Thoracic aorta (tissue), 2 donors: ENCODE data around the gene DR1. TPM values are rescaled to one million over a fixed set of nuclear protein-coding genes. Genes with fewer than 3 reads are reported as not detected.

Source experiments
- ATAC-seq: fragments of 150-250 bp; one replicate; pipeline ENCODE4 v1.8.0; 2017; ENCODE audit warnings: low read depth; ENCODE audit not compliant: insufficient number of reproducible peaks, low FRiP score
- DNase-seq: peaks from one replicate; pipeline ENCODE4 v3.0.0-alpha.2; 2020; ENCODE audit warnings: low spot score
- H3K27ac ChIP-seq, 2 donors: fragments of 200-600 bp; sonication (generic); 1 replicate in 1 of 2; 2 replicates in 1 of 2; pipeline ENCODE4 v1.5.1; 2016; ENCODE audit warnings: mild to moderate bottlenecking in 2 of 2, moderate library complexity in 2 of 2
- H3K27me3 ChIP-seq: fragments of 200-600 bp; sonication (generic); replicated peaks from 2 replicates; pipeline ENCODE4 v1.6.0; 2016; ENCODE audit warnings: mild to moderate bottlenecking; ENCODE audit not compliant: insufficient read depth
- H3K36me3 ChIP-seq: fragments of 200-600 bp; sonication (generic); one replicate; pipeline ENCODE4 v1.5.1; 2016
- H3K4me1 ChIP-seq, 2 donors: fragments of 200-600 bp; sonication (generic); 1 replicate in 1 of 2; 2 replicates in 1 of 2; pipeline versions ENCODE4 v1.5.1 to v1.6.0; 2016; ENCODE audit warnings: low read depth in 2 of 2, mild to moderate bottlenecking in 1 of 2; ENCODE audit not compliant: control insufficient read depth in 1 of 2
- H3K4me3 ChIP-seq: fragments of 200-600 bp; sonication (generic); 2 replicates; pipeline ENCODE4 v1.5.1; 2016; ENCODE audit warnings: mild to moderate bottlenecking
- H3K9me3 ChIP-seq: fragments of 200-600 bp; sonication (generic); 2 replicates; pipeline ENCODE4 v1.5.1; 2016
- total RNA-seq, 2 donors: library from RNA; depleted of rRNA; stranded (reverse); fragments of >200 nt; gene quantifications; one replicate each; pipeline versions ENCODE4 v1.1.0 to v1.2.3, GENCODE V29; 2016
- TF ChIP-seq, protein P1 (sequence below): fragments of 200-600 bp; sonication (generic); IDR thresholded peaks from one replicate; pipeline ENCODE4 v1.5.1; 2019; ENCODE audit warnings: antibody characterized with exemption

Gene DR1
- total RNA-seq, 2 donors from 2014 or later: 13.8 to 33.2 TPM

DNA sequence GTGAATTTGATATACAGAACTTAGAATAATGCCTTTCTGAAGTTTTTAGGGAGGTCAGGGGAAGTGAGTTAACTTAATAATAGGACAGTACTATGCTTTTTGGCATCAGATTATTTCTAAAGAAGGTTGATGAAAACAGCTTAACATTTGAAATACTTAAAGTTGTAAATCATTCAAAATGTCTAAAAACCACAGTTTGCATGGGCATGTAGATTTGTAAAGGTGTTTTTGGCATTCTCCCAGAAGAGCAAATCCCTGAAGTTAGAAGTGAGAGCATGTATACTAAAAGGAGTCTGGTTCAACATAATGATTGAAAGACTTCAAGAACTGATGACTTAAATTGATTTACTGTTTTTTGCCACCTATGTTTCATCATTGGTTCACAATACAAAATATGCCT lies 6.7 kb downstream of the DR1 start:
- DNase-seq (no peak), ATAC-seq (no peak)
- Histone ChIP-seq H3K4me3 (no peak overlapping the region), H3K27ac (peak overlapping the region in 1 of 2 donors; percentile 33), H3K36me3 (no peaks in the 10 kb centered on the region), H3K4me1 (peaks cover 44 to 65% of the 10 kb centered on the region in 2 donors), H3K27me3 (no peaks in the 10 kb centered on the region), H3K9me3 (no peaks in the 10 kb centered on the region)
- TF ChIP-seq, protein P1, sequence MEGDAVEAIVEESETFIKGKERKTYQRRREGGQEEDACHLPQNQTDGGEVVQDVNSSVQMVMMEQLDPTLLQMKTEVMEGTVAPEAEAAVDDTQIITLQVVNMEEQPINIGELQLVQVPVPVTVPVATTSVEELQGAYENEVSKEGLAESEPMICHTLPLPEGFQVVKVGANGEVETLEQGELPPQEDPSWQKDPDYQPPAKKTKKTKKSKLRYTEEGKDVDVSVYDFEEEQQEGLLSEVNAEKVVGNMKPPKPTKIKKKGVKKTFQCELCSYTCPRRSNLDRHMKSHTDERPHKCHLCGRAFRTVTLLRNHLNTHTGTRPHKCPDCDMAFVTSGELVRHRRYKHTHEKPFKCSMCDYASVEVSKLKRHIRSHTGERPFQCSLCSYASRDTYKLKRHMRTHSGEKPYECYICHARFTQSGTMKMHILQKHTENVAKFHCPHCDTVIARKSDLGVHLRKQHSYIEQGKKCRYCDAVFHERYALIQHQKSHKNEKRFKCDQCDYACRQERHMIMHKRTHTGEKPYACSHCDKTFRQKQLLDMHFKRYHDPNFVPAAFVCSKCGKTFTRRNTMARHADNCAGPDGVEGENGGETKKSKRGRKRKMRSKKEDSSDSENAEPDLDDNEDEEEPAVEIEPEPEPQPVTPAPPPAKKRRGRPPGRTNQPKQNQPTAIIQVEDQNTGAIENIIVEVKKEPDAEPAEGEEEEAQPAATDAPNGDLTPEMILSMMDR: no peak

DNA sequence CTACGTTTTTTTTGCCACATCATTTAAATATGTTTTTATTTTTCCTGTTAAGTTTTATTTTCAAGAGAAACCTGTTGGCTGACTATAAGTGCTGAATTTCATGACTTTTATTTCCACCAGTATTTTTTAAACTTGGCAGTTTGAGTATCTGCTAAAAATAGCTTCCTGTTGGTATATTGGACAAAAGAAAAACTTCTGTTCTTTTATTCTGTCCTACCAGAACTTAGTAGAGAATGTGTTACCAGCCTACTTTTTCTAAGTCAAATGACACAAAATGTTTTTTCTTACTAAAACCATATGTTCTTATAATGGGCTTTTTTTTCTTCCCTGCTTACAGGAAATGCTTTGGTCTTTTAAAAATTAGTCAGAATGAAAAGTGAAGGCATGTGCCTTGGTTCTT lies 7.6 kb downstream of the DR1 start:
- no peaks in the 10 kb centered on the region for H3K9me3 ChIP-seq
- no peaks in the 10 kb centered on the region for H3K27me3 ChIP-seq
- no peak overlapping the region for H3K4me3 ChIP-seq
- H3K36me3 ChIP-seq: peaks cover 6% of the 10 kb centered on the region
- H3K27ac ChIP-seq: peak overlapping the region; percentile 18 to 33
- TF ChIP-seq, protein P1: no peak
- DNase-seq: no peak
- no peak for ATAC-seq
- H3K4me1 ChIP-seq: peaks cover 47 to 66% of the 10 kb centered on the region in 2 donors

DNA sequence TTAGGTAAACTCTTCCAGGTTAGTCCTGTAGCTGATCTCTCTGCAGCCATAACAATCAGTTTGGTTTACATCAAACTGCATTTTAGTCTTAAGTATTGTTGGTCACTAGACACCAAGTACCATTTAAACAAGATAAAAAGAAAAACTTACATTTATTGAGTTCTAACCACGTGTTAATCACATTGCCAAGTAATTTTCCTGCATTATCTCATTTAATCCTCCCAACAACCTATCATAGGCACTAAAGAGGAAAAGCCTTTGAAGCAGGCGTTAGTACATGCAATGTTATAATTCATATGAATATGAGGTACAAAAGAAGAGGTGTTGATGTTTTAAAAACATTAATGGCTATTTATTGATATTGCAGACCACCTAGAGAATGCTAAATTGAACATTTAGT lies 9.0 kb downstream of the DR1 start:
- Histone ChIP-seq H3K27ac (no peak overlapping the region), H3K9me3 (no peaks in the 10 kb centered on the region), H3K4me1 (peaks cover 43 to 69% of the 10 kb centered on the region in 2 donors), H3K36me3 (peaks cover 6% of the 10 kb centered on the region), H3K4me3 (no peak overlapping the region), H3K27me3 (no peaks in the 10 kb centered on the region)
- TF ChIP-seq, protein P1: no peak
- no peak for ATAC-seq
- no peak for DNase-seq

DNA sequence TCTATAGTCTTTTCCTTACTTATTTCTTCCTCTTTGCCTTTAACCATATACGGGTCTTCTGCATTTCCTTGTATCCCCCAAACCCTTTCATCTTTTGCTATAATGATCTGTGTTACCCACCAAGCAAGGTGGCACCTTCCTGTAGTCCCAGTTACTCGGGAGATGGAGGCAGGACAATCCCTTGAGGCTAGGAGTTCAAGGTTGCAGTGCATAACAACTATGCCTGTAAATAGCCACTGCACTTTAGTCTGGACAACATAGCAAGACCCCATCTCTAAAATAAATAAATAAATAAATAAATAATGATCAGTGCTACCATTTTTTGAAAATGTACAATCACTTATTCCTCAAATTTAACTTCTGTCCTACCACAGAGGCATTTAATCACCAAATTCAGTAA lies 11.5 kb downstream of the DR1 start:
- no peak overlapping the region for H3K4me3 ChIP-seq
- TF ChIP-seq, protein P1: no peak
- H3K9me3 ChIP-seq: no peaks in the 10 kb centered on the region
- H3K36me3 ChIP-seq: peaks cover 6% of the 10 kb centered on the region
- H3K27ac ChIP-seq: no peak overlapping the region
- ATAC-seq (no peak), DNase-seq (no peak)
- H3K27me3 ChIP-seq: no peaks in the 10 kb centered on the region
- H3K4me1 ChIP-seq: peaks cover 32 to 60% of the 10 kb centered on the region in 2 donors

DNA sequence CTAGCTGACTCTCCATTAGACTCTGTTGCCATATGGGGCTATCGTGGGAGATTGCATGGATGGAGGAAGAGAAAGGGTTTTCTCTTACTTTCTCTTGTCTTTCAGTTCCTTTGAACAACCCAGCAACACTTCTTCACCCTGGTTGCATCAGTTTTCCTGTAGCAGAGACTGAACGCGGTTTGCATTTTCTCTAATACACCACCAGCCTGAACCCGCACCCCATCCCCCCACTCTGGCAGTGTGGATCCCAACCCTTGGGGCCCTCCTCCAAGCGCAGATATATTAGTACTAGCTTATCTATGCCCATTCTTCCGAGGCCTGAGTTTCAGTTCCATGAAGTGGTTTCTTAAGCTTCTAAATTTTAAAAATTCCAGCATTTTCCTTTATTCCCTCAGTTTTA lies 12.6 kb downstream of the DR1 start:
- TF ChIP-seq, protein P1: no peak
- Histone ChIP-seq H3K27me3 (no peaks in the 10 kb centered on the region), H3K4me3 (no peak overlapping the region), H3K36me3 (peaks cover 6% of the 10 kb centered on the region), H3K9me3 (no peaks in the 10 kb centered on the region), H3K27ac (no peak overlapping the region), H3K4me1 (peaks cover 31 to 49% of the 10 kb centered on the region in 2 donors)
- no peak for ATAC-seq
- DNase-seq: no peak
